Cerebellar cortex (tissue), 1 donor: Measurements from ENCODE around the gene PTPRN2.

ENCODE experiments used
- DNase-seq: peaks from one replicate; pipeline ENCODE4 v3.0.0-alpha.2; 2015; ENCODE audit warnings: low spot score

Gene PTPRN2

DNA sequence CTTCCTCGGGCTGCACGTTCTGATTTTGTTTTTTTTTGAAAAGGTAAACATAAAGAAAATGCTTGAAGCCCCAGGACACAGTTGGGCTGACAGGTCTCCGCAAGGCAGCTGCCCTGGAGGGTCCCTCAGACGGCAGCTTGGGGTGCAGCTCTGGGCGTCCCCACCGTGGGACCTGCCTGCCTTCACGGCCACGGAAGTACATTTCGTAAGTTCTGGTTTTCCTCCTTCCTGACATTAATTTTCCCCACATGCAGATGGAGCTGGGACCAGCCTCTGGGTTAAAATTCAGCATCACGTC, 759.8 kb downstream of the PTPRN2 start:
- no peak for DNase-seq

DNA sequence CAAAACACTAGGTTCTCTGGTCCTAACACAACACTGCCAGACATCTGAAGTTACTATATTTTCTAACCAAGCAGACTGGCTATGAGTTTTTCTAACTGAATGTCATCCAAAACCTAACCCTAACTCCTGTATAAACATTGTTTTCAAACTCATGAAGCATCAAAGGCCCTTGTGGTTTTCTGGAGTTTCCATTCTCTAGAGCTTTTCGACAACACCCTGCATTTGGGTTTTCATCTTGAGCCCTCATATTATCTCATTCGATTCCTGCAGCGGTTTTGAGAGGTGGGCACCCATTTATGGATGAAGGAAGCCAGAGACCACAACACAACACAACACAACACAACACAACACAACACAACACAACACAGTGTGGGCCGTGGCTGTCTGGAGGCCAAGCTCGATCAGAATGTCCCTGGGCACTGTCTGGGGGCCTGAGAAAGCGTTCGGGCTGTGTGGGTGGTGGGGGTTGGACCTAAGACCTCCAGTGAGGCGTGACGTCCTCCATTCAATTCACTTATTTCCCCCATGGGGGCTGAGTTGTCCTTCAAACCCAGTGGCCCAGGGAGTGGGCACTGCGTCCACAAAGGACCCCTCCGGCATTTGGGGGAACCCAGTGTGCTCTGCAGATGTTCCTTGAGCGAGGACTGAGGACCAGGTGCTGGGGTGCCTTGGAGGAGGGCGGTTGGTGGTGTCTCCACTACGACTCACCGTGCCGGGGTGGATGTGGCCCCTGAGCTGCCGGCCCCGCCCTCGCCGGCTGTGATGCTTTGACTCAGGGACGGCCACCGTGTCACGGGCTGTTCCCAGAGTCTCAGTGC, 760.4 kb downstream of the PTPRN2 start:
- no peak for DNase-seq

DNA sequence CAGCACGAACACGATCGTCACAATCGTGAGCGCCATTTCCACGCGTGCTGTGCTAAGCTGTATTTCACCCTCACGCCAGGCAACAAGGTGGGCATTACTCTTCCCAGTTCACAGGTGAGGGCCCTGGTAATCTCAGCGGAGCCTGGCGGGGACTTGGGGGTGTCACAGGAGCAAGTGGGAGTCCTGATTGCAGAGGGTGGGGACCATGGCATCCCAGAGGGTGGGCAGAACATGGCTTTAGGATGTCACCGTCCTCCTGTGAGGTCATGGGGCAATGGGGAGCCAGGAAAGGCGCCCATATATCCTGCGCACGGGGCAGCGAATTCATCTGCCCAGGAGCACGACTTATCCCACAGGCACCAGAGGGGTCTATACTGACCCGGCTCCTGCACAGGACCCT, 761.1 kb downstream of the PTPRN2 start:
- DNase-seq = no peak

DNA sequence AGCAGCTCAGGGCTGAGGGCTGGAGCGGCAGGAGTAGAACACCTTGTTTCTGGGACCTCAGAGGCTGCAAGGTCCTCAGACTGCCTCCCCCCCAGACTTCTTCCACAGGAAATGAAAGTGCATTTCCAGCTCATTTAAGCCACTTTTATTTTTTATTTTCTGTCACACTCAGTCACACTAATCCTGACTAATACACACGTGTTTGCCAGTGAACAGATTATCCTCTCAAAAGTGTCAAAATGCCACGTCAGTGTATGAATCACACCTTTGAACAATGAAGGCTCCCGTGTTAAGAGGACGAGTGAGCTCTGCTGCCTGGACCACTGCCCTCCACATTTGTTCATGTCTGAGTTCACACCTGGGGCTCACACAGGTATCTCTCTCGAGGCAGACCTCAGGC, 762.3 kb downstream of the PTPRN2 start:
- DNase-seq = no peak

DNA sequence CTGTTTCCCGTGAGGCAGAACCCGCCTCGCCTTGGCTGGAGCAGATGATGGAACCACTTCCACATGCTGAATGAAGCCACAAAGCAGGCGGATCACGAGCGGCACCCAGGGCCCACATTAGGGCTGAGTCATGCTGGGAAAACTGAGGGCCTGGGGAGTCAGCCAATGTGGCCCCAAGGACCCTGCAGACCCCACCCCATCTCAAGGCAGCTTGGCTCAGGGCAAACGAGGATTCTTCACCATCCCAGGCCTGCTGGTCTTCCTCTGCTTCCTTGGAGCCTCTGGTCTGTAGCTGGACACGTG, 762.9 kb downstream of the PTPRN2 start:
- no peak for DNase-seq

DNA sequence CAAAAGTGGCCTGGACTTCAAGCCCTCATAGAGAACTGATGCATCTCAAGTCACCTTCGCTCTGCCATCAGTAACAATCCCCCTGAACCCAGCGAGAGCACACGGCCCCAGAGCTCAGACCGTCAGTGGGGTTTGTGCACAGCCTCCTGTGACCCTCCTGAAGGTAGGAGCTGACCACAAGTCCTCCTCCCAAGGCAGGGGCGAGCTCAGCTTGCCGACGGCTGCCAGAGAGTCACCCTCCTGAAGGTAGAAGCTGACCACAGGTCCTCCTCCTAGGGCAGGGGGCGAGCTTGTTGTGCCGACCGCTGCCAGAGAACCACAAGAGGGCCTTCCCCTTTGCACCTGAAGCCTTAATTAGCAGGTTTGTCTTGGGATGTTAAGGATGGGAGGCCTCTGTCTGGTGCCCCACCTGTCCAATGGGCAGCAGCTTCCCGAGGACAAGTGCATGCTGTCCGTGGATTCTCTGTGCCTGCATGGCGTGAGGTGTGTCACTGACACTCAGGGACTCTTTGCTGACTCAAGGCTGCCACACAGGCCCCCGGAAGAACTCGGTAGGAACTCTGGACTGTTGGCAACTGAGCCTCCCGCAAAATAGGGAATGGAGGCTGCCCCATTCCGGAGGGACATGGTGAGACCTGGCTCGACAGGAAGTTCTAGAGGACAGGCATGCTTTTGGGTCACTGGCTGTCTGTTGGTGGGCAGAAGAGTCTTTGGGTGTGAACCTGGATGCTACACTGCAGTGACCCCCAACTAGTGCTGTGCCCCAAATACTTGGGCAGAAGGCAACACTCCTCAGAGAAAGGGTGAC, 763.4 kb downstream of the PTPRN2 start:
- DNase-seq = no peak

DNA sequence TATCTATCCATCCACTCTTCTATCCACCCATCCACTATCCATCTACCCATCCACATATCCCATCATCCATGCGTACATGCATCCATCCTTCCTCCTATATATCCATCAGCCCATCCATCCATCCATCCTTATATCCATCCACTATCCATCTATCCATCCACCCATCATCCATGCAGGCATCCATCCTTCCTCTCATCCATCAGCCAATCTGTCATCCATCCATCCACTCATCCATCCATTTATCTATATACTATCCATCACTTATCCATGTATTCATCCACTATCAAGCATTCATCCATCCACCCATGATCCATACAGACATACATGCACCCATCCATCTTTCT, 765.0 kb downstream of the PTPRN2 start:
- DNase-seq = no peak

DNA sequence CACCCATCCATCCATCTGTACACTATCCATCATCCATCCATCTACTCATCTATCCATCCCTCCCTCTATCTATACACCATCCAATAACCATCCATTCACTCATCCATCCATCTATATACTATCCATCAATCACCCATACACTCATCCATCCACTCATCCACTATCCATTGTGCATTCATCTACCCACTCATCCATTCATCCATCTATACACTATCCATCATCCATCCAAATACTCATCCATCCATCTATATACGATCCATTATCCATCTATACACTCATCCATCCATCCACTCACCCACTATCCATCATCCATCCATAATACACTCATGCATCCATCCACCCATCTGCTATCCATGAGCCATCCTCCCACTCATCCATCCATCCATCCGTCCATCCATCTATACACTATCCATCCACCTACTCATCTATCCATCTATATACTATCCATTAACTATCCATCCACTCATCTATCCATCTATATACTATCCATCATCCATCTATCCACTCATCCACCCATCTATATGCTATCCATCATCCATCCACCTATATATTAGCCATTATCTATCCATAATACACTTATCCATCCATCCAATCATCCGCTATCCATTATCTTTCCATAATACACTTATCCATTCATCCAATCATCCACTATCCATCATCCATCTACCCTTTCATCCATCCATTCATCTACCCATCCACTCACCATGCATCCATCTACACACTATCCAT, 765.5 kb downstream of the PTPRN2 start:
- no peak for DNase-seq

DNA sequence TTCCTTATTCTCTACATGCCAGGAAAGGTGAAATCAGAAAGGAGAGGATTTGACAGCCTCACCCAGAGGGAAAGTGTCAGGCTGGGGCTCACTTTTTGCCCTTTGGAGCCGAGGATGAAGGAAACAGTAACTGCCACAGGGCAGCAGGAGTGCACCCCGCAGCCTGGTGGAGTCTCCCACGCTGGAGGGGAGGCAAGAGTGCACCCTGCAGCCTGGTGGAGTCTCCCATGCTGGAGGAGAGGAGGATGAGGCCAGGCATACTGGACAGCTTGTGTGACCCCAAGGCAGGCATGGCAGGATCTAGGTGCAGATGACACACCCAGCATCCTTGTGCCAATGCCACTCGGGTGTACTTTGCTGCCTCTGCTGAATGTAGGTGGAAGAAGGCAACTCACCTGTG, 766.8 kb downstream of the PTPRN2 start:
- DNase-seq = no peak

DNA sequence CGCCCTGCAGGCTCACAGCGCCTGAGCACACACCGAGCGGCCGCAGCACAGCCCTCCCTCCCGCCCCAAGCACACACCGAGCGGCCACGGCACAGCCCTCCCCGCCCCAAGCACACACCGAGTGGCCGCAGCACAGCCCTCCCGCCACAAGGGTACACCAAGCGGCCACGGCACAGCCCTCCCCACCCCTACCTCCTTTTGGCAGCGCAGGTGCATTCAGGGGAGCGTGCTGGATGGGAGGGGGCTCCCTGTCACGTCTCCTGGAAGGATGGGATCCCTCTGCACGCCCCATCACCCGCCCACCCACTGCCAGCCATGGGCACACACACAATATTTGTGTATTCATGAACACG, 768.2 kb downstream of the PTPRN2 start:
- no peak for DNase-seq

DNA sequence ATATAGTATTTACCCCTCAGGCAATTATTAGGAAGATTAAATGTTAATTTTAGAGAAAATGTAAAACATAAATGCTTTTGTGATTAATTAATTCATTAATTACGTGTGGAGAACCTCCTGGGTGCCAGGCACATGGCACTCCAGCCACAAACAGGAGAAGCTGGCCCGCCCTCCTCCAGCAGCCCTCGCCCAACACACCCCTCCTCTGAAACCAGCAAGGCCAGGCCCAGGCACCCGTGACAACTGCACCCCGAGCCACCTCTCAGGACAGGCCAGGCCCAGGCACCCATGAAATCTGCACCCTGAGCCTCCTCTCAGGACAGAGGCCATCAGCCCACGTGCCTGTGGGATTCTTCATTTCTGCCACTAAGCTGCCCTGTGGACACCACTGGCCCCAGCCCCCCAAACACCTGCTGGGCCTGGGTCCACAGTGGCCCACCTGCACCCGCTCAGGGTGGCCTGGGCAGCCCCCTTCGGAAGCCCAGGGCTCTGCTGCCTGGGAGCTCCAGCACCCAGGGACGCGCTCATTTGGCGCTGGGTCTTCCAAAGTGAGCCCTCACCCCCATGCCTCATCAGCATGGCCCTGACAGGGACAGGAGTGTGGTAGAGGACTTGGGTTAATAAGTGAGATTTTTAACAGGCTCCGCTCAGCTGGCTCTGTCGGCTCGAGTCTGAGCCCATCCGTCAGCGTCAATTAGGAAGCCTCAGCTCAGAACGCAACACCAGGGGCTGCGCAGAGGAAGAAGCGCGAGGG, 768.7 kb downstream of the PTPRN2 start:
- no peak for DNase-seq

DNA sequence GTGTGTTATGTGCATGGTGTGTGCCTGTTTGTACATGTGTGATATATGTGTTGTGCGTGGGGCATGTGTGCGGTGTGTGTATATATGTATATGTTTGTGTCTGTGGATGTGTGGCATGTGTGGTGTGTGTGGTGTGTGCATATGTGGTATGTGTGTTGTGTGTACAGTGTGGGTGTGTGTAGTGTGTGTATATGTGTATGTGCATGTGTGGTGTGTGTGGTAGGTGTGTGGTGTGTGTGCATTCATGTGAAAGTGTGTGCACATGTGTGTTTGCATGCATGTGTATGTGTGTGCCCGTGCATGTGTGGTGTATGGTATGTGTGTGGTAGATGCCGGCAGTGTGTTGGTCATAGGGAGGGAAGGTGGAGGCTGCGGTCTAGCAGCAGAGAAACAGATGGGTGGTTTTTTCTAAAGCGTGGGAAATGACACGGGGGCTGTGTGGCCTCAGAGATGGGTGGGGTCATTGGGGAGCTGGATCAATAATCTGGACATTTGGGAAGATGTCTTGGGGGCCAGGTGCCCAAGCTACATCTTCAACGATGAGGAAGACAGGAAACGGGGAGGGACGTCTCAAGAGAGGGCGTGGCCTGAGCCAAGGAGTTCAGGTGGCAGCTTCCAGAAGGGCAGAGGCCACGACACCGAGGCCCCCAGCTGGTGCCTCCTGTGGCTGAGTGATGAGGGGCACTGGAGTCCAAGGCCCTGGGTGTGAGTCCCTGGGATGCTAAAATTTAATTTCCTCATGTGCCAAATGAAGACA, 769.5 kb downstream of the PTPRN2 start:
- DNase-seq = no peak

DNA sequence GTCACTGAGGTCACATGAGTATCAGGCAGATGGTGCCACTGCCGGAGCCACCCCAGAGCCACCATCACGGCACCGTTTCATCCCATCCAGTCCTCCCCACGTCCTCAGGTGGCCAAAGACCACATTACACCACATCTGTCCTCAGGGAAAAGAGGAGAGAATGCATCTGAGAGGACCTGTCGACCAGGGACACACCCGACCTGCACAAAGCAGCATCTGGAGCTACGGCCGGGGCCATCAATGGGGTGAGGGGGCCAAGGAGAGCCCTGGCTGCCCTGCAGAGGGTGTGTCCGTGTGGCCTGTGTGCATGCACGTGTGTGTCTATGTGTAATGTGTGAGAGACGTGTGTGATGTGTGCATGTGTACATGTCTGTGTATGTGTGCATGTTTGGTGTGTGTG, 770.2 kb downstream of the PTPRN2 start:
- no peak for DNase-seq

DNA sequence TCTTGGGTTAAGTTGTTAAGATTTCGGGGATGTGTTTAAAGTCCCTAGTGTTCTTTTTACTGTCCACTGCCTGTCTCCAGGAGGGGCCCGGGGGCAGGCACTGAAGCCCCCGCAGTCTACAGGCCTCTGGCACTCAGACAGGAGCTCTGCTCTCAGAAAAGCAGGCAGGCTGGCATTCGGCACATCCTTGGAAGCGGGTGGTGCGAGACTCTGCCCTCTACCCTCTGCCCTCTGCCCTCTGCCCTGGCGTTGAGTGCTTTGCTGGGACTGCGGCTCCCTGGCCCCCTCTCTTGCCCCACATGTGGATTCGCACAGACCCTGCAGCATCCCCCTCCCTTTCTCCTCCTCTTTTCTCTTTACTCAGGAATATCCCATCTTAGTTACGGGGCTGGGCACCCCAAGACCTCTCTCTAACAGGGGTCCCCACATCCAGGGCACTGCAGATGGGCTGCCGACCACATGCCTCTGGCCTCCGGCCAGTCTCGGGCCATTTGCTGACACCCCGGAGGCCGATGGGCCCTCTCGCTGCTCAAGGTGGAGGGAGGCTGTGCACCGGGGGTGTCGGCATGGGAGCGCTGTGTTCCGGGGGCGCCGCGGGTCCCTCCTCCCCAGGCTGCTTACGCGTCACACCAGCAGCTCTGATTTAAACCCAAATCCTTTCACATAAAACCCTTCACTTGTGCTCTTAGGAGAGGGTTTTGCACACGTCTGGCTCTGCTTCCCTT, 770.9 kb downstream of the PTPRN2 start:
- DNase-seq = no peak

DNA sequence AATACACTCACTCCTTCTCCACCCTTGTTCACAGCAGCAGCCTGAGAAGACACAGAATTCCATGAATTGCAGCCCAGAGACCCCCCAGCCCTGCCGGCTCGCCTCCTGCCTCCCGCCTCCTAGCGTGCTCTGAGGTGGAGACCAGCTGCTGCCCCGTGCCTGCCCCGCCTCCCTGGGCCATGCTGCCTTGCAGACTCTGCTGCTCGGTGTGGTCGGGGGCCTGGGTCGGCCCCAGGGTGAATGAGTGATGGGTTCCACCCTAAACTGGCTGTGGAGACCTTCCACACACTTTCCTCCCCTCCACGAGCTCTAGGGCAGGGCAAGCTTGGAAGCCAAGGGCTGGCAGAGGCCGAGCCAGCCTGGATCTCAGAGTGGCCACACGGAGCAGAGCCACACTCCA, 771.5 kb downstream of the PTPRN2 start:
- no peak for DNase-seq

DNA sequence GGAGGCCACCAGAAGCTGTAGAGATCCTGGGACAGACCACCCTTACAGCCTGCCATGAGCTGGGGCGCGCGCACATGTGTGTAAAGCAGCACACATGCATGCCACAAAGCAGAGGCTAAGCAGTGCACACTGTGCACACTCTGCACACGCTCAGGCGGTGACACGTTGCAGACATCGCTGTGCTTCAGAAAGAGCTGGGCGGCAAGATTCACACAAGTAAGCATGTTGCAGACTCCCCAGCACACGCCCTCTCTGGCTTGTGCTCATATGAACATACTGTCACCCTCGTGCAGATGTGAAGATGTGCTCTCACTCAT, 772.0 kb downstream of the PTPRN2 start:
- DNase-seq = no peak

DNA sequence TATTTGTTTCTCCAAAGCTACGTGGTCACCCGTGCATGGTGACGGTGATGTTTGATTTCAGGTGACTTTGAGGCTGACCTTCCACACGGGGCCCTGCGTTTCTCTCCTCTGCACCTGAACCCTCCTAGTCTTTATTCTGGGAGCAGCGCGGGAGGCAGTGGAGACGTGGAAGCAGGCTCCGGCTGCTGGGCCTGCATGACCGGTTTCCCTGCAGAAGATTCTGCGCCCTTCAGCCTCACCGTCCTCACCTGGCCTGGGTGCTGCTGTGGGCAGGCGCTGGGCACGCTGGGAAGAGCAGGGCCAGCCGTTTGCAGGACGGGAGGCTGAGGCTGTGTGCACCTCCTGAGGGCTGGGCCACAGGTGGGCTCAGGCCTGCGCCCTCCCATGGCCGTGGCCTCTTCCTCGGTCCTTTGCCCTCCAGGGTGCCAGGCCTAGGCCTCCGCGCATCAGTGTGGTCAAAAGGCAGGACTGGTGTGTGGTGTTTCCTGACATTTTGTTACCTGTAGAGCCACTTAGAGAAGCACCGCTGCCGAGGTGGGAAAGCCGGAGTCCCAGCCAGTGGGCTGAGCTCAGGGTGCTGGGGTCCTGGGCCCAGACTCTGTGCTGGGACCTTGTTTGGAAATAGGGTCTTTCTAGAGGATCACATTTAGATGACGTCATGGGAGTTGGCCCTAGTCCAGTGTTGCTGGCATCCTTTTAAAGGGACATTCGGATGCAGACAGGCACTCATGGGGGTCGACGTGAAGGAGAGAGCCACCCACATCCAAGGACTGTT, 772.5 kb downstream of the PTPRN2 start:
- no peak for DNase-seq

DNA sequence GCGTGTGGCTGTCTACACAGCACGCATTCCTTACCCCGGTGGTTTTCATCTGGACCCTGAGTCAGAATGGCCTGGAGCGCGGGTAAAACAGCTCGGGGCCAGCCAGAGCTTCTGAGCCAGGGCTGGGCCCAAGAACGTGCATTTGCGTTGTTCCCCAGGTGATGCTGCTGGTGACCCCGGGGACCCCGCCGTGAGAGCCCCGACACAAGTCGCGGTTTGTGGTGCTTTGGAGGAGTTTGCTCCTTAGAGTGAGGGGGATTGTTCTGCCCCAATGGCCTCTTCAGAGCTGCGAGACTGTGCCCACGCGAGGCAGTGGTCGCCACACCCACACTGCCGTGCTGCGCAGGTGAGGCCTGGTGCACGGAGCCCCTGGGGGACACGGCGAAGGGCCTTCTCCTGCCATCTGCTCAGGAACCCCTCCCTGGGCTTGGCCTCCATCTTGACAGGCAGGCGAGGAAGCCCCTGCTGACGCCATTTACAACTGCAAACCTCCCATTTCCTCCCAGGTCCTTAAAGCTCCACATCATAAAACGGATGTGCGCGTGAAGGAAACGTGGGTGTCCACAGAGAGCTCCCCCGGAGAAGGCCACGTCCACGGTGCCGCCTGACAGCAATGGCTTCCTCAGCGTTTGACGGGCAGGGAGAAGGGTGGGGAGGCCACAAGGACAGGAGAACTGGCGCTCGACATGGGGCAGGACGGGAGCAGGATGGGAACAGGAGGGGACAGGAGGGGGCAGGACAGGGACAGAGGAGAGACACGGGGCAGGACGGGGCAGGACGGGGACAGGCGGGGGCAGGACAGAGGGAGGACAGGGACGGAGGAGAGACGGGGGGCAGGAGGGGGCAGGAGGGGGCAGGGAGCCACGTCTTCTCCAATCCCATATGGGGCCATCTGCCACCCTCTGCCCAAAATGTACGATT, 773.6 kb downstream of the PTPRN2 start:
- DNase-seq = no peak

DNA sequence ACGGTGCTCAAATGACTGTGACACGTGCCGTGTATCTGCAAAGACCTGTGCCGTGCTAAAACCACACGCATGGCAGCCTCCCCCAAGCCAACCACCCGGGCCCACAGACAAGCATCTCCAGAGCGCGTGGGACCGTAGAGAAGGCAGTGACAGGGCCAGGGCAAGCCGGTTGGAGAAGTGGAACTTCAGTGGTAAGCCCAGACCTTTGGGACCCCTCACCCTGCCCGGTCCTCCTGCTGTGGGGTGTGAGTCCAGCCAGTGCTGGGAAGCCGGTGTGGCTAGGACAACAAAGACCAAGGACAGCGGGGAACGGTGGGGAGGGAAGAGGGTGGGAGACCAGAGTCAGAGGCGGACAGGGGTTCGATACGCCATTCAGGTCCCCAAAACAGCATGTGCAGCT, 774.6 kb downstream of the PTPRN2 start:
- DNase-seq = no peak

DNA sequence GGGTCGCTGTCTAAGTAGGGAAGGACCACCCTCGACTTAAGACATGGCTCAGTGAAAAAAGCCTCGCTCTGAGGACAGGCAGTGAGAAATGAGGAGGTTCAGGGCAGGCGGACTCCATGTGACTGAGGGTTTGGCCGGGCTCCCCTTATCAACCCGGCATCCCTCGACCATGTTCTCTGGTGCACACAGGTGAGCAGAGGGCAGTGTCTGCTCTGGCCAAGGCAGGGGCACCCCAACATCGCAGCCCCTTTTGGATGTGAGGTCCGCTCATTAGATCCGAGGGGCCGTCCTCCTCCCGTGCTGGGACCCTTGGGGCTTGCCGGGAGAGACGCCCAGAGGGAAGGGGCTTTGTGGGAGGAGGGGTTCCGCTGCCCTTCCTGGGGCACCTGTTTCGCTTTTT, 775.7 kb downstream of the PTPRN2 start:
- DNase-seq = no peak
